Endothelial cell of umbilical vein (primary cell): ENCODE measurements around the gene HNRNPA2B1. TPM values are rescaled to one million over a fixed set of nuclear protein-coding genes. Genes with fewer than 3 reads are reported as not detected.
A peak's percentile ranks its signal among the peaks of the same experiment; 100 is the strongest.

Experiments
- BruUV-seq: library from RNA; stranded (reverse); fragments of 400-500 nt; replicated peaks from 2 replicates; lab custom pipeline; 2021; lab: Mats Ljungman, UMichigan
- CTCF ChIA-PET: fragments of 300-600, 350-600 bp; sonication (Branson Sonifier 250); formaldehyde crosslinking; loops from one replicate; lab custom pipeline; 2021; ENCODE audit warnings: antibody characterized with exemption, inconsistent platforms; lab: Charles Lee
- POLR2A ChIA-PET: fragments of 300-600, 350-600 bp; sonication (Branson Sonifier 250); formaldehyde crosslinking; loops from one replicate; lab custom pipeline; 2021; ENCODE audit warnings: antibody characterized with exemption, inconsistent platforms; lab: Charles Lee
- DNase-seq: peaks from one replicate; pipeline ENCODE4 v3.0.0-alpha.2; 2011; ENCODE audit warnings: low read depth, low spot score
- FAIRE-seq: peaks from 2 replicates; lab custom pipeline; 2011; peaks lifted over from hg19 to GRCh38; lab: Jason Lieb, UNC
- H2AFZ ChIP-seq: 2 replicates; pipeline ENCODE4 v1.6.0; 2012; ENCODE audit warnings: low read depth, low read length, control low read depth, inconsistent platforms
- H3K27ac ChIP-seq: 2 replicates; pipeline ENCODE4 v1.5.1; 2011; ENCODE audit warnings: low read depth, mild to moderate bottlenecking, control low read depth, low read length, moderate library complexity; ENCODE audit not compliant: insufficient read depth
- H3K27me3 ChIP-seq, 2 experiments: 2 replicates each; pipeline versions ENCODE4 v1.6.0 to v1.6.1; 2011; ENCODE audit warnings: low read length in 2 of 2, mixed read lengths in 1 of 2; ENCODE audit not compliant: control insufficient read depth in 2 of 2, insufficient read depth in 2 of 2
- H3K36me3 ChIP-seq, 2 experiments: 2 replicates in 1 of 2; 3 replicates in 1 of 2; pipeline ENCODE4 v1.5.1; 2011; ENCODE audit warnings: low read length in 2 of 2, mild to moderate bottlenecking in 1 of 2, moderate library complexity in 1 of 2; ENCODE audit not compliant: control insufficient read depth in 2 of 2, insufficient read depth in 2 of 2; ENCODE audit errors: extremely low read depth in 1 of 2
- H3K4me1 ChIP-seq: 3 replicates; pipeline ENCODE4 v1.5.1; 2011; ENCODE audit warnings: mild to moderate bottlenecking, low read length; ENCODE audit not compliant: control insufficient read depth, insufficient read depth; ENCODE audit errors: extremely low read depth
- H3K4me2 ChIP-seq: 2 replicates; pipeline ENCODE4 v1.6.1; 2011; ENCODE audit warnings: low read length, control low read depth, mixed read lengths; ENCODE audit not compliant: insufficient read depth
- H3K4me3 ChIP-seq, 3 experiments: fragments of 200-600 bp in 1 of 3; sonication (generic), shearing (Covaris generic) in 1 of 3; replicated peaks in 1 of 3; 2 replicates each; pipeline ENCODE4 v1.5.1; 2011 to 2016; ENCODE audit warnings: control low read depth in 3 of 3, low read length in 3 of 3, mild to moderate bottlenecking in 2 of 3, inconsistent platforms in 1 of 3, low read depth in 1 of 3, moderate library complexity in 1 of 3; ENCODE audit not compliant: insufficient read depth in 1 of 3
- H3K79me2 ChIP-seq: 2 replicates; pipeline ENCODE4 v1.6.0; 2012; ENCODE audit warnings: low read length, inconsistent platforms; ENCODE audit not compliant: control insufficient read depth, insufficient read depth
- H3K9ac ChIP-seq: replicated peaks from 2 replicates; pipeline ENCODE3; 2011; ENCODE audit warnings: low read length, control low read depth; ENCODE audit not compliant: insufficient read depth; ENCODE audit errors: extremely low read depth
- H3K9me1 ChIP-seq: replicated peaks from 3 replicates; pipeline ENCODE4 v1.6.0; 2011; ENCODE audit warnings: mild to moderate bottlenecking, low read length; ENCODE audit not compliant: control insufficient read depth, insufficient read depth; ENCODE audit errors: extremely low read depth
- H3K9me3 ChIP-seq: replicated peaks from 2 replicates; pipeline ENCODE4 v1.5.1; 2012; ENCODE audit warnings: low read length, inconsistent platforms; ENCODE audit not compliant: control insufficient read depth, insufficient read depth
- H4K20me1 ChIP-seq: replicated peaks from 2 replicates; pipeline ENCODE3; 2011; ENCODE audit warnings: mild to moderate bottlenecking, low read length; ENCODE audit not compliant: control insufficient read depth, insufficient read depth; ENCODE audit errors: extremely low read depth
- FOS ChIP-seq: IDR thresholded peaks from 2 replicates; pipeline ENCODE4 v1.6.1; 2011; ENCODE audit warnings: mild to moderate bottlenecking, low read length, moderate library complexity, borderline replicate concordance; ENCODE audit not compliant: insufficient read depth
- GATA2 ChIP-seq: IDR thresholded peaks from 2 replicates; pipeline ENCODE4 v1.7.0; 2011; ENCODE audit warnings: low read depth, mild to moderate bottlenecking, moderate library complexity, mixed read lengths, low read length; ENCODE audit not compliant: insufficient read length, insufficient read depth
- JUN ChIP-seq: IDR thresholded peaks from 2 replicates; pipeline ENCODE4 v1.6.1; 2011; ENCODE audit warnings: borderline replicate concordance, low read depth; ENCODE audit not compliant: insufficient read length, insufficient read depth
- POLR2AphosphoS5 ChIP-seq: IDR thresholded peaks from 2 replicates; pipeline ENCODE4 v1.6.1; 2012; ENCODE audit warnings: low read depth, mild to moderate bottlenecking, control low read depth, low read length, moderate library complexity; ENCODE audit not compliant: insufficient read depth
- dilution Hi-C: fragments of 300-500 bp; cut with MboI; formaldehyde crosslinking; loops from one replicate; pipeline ENCODE4 v1.15.0; 2019; ENCODE audit warnings: low sequenced_read_pairs; ENCODE audit not compliant: extremely low pct_ligation_motif_present
- intact Hi-C: fragments of 100-400 bp; cut with micrococcal nuclease; formaldehyde crosslinking; loops from one replicate; pipeline ENCODE4 v1.10.0; 2022
- polyA plus RNA-seq, 4 experiments: library from polyadenylated mRNA; depleted of rRNA in 3 of 4; stranded (reverse) in 3 of 4; unstranded in 1 of 4; fragments of >200 nt; gene quantifications; 2 replicates each; pipeline versions ENCODE4 v1.2.1 to v1.2.3, GENCODE V29; 2011 to 2012; ENCODE audit warnings: missing spikeins in 1 of 4
- total RNA-seq: library from RNA; stranded (reverse); gene quantifications from 2 replicates; pipeline ENCODE4 v1.2.3, GENCODE V29; 2021

HNRNPA2B1 gene
- total and polyA plus RNA-seq, 2 donors (not counting 3 experiments of a cell fraction or from before 2014, with no cell fraction given), result 198 to 703 TPM

DNA sequence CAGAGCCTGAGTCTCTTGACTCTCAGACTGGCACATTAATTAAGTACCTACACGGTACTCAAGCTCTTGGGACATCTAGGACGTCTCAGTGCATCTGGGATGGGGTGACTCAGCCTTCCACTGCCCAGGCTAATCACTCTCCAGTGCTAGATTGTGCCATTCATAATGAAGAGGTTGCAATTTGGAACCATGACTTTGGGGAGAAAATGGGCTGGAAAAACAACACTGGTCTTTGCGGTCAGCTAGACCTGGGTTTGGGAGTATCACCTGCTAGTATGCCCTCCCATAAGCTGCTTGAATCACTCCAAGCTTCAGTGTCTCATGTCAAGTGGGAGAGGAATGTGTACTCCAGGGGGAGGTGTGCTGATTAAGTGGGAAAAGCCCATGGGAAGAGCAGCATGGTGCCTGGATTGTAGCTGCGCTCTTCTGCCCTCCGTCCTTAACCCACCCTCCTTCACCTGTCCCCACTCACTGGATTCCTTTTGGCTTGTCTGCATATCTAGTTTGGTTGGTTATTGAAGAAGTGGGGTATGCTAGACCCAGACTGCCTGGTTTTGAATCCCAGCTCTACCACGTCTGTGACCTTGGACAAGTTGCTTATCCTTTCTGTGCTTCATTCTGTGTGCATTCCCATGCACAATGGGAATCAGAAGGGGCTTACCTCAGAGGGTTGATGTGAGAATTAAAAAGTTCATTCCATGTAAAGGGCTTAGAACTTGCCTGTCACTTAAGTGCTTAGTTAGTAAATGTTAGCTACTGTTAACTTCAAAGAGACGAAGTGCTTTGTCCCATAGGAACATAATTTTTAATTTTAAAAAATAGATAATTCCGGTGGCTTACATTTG, 44.8 kb downstream of the HNRNPA2B1 start:
- DNase-seq (peak; percentile 68), FAIRE-seq (peak; percentile 59)
- H3K27ac ChIP-seq, result peak overlapping the region; percentile 92
- H4K20me1 ChIP-seq, result no peaks in the 10 kb centered on the region
- CTCF ChIA-PET, result interaction anchor here (0.8 to 4.1 kb wide), 11 partner anchors 9 to 1024 kb away, joined by 3 to 12 read pairs (median 4); partner anchors contain the start of gene CBX3
- no peaks in the 10 kb centered on the region for H3K9me1 ChIP-seq
- H3K9me3 ChIP-seq, result no peaks in the 10 kb centered on the region
- intact Hi-C loops, result loop anchor here (2.0 to 10.0 kb wide), 5 partner anchors 31 to 1002 kb away; partner anchors contain the start of gene HOXA7
- dilution Hi-C loops, result no loop called here
- TF ChIP-seq FOS, result peak; percentile 69
- no peak for TF ChIP-seq POLR2AphosphoS5
- peak; percentile 9 for TF ChIP-seq JUN
- no peak for TF ChIP-seq GATA2
- H3K9ac ChIP-seq, result peak overlapping the region; percentile 78
- POLR2A ChIA-PET, result interaction anchor here (0.6 to 2.1 kb wide), 6 partner anchors 11 to 1006 kb away, joined by 3 to 9 read pairs (median 4); no protein-coding TSS in a partner anchor
- peaks cover 0 to 2% of the 10 kb centered on the region in 2 experiments for H3K27me3 ChIP-seq
- peak overlapping the region; percentile 69 for H3K4me2 ChIP-seq
- H3K4me3 ChIP-seq, result peak overlapping the region in 1 of 3 experiments; percentile 46
- no peaks in the 10 kb centered on the region for H3K36me3 ChIP-seq
- H3K4me1 ChIP-seq, result peaks cover 70% of the 10 kb centered on the region
- BruUV-seq, result no TSS peak
- no peak overlapping the region for H2AFZ ChIP-seq
- peaks cover 74% of the 10 kb centered on the region for H3K79me2 ChIP-seq
